ENCODE measurements around the gene PACRG.

- no peak for TF ChIP-seq CTCF (IDR thresholded peaks at IDR 0.05)
- no peak for TF ChIP-seq POLR2AphosphoS5 (IDR thresholded peaks at IDR 0.05)
- no peak for TF ChIP-seq POLR2A (IDR thresholded peaks at IDR 0.05)
These were observed 5.7 kb downstream of the PACRG start for GRCh38 chr6:162733489-162733888.
